Limb (tissue), 2 donors: ENCODE data around the gene ATF1.

ENCODE experiments used
- DNase-seq, 2 donors: peaks; one replicate each; pipeline ENCODE4 v3.0.0-alpha.2; 2016; ENCODE audit errors: extremely low spot score in 2 of 2

ATF1 gene

DNA sequence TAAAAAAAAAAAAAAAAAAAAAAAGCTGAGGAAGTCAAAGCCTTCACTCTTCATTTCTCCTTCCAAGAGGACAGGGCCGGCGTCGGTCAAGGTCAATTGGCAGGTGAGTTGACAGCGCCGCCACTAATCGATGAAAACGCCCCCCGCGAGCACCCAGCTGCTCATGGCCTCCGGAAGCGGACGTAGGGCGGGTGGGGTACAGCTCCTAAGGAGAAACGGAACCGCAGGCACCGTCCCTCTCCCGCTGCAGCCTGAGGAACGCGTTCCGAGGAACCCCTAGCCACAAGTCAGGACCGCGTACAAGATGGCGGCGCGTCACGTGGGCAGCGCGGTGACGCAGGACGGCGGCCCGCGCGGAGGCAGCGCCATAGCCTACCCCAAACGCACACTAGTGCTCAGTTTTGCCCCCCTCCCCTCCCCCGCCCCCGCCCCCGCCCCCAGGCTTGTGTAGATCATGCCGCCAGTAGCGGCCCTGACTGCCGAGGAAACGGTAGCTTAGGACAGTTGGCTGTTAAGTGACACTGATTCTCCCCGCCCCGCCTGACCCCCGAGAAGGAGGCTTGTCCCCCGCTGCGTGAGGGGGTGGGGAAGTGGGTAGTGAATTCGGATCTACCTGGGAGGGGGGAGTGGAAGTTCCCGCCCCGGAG, at the start of gene ATF1:
ATF1 (plus strand) TSS at position 463 of the 647 bp plus-strand sequence. CDS start 16,045 bp downstream, outside the sequence.
- DNase-seq: peak; percentile 90 to 95

DNA sequence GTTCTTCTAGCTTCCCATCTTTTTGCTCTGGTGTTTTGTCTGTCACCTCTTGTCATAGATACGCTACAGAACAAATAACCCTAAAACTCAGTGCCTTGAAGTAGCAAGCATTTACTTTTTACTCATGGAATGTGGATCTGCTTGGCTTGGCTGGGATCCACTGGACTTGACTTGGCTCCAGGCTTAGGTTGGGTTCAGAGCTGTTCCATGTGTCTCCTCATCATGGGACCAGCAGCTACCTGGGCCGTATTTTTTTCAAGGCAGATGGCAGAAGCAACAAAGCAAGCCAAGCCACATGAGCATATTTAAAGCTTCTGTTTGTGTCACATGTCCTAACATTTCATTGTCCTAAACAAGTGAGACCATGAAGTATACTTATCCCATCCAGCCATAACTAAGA, 48.7 kb upstream of the ATF1 start:
- DNase-seq: no peak

DNA sequence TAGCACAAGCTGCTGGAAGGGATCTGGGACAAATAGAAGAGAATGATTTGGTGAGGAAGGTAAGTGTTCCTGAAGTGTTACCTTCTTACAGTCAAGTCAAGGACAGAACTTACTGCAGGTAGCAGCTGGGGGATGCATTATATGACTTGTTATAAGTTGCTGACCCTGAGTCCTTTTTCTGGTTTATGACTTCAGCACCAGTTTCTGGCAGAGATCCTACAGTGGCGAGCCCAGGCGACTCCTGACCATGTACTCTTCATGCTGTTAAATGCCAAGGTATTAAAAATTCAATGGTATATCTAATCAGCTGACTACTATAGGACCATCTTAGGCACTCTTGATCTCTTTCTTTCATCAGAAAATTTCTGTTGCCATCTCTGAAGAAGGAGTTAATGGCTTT, 45.1 kb upstream of the ATF1 start:
- no peak for DNase-seq

DNA sequence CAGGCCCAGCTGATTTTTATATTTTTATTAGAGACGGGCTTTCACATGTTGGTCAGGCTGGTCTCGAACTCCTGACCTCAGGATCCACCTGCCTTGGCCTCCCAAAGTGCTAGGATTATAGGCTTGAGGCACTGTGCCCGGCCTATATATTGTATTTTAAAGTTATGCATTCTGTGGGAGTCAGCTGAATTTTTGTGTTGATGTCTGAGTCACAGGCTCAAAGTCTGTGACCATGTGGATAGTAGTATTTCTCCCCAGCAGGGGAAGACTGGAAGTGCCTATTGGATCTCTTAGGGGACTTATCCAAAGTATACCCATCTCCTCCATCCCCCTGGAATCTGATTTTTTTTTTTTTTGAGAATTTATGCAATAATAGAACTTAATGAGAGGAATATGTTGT, 43.8 kb upstream of the ATF1 start:
- no peak for DNase-seq

DNA sequence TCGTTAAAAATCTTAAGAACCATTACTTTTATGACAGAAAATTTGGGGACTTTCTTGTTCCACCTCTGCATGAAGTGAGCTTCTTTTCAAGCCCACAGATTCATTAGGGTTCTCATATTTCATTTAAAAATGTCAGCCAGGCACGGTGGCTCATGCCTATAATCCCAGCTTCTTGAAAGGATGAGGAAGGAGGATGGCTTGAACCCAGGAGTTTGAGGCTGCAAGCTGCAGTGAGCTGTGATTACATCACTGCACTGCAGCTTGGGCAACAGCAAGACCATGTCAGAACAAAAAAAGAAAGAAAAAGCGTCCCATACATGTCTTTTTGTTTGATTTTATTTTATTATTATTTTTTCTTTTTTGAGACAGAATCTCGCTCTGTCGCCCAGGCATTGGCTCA, 43.4 kb upstream of the ATF1 start:
- no peak for DNase-seq

DNA sequence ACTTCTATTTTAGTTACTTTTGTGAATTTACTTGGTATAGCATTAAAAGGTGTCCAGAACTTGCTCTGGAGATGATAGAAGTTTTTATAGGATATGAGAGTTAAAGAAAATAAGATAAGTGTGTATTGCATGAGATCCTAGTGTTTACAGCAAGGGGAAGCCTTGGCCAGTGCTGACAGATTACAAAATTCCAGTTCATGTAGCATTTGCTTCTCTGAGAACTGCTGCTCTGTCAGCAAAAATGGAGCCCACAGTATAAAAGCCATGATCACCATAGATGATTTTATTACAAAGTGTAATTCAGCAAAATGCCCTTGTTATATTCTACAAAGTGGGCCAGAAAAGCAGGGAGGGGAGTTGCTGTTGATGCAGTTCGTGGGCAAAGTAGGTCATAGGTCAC, 40.0 kb upstream of the ATF1 start:
- no peak for DNase-seq

DNA sequence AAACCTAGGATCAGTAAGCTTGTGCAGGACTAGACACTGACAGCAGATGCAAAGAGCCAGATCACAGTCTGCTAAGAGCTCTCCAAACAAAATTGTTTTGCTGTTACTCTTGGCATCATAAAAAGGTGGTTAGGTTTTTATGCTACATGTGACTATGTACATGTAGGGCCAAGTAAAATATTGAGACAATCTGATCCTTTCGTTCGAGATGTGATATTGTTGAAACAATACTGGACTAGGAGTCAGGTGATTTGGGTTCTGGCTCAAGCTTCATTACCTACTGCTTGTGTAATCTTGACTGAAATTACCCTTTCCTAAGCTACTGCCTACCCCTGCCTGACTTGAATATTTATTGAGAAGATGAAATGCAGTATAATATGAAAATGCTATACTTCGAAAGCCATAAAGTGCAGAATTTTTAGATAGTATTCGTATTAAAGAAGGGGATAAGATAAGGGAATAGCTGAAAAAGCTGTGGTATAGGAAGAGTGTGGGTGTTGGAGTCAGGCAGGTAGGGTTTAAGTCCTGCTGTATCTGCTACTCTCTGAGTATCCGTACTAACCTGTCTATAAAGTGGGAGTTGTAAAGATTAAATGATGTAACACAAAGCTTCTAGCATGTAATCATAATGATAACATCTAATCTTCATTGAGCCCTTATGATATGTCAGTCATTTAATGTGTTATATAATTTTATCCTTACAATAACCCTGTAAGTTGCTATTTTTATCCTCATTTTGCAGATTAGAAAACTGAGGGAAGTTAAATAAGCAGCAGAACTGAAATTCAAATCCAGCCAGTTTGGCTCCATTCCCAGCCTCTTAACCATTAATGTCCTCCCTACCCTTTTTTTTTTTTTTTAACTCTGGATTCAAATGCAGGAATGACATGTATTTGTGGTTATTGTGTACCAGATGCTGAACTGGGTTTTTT, 38.6 kb upstream of the ATF1 start:
- DNase-seq: no peak

DNA sequence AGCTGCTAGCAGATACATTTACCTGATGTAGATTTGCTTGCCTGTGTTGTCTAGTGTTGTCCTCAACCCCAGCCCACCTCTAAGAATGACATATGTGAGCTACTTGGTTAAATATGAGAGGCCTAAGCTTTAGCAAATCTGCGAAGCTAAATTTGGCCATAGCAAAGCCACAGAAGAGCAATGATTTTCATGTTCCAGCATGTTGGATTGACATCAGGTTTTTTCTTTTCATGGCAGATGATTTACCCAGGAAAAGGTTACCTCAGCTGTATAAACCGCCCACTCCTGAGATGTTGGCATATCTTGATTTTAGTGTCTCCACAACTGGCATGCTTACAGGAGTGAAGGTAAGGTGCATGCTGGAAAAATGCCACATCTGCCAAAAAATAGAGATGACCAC, 36.4 kb upstream of the ATF1 start:
- DNase-seq: no peak

DNA sequence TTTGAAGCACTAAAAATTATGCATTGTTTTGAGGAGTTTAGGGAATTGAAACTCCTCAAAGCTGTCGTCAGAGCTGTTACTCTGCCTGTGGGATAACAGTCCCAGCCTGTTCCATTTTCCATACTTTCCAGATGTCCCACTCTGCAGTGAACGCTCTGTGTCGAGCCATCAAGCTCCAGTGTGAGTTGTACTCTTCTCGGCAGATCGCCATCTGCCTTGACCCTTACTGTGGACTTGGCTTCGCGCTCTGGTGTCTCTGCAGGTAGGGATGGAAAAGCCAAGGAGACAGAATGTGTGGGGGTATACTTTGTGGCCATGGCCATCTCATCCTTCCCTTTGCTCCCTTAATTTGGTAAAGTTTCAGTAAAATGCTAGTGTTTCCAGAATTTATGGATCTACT, 35.5 kb upstream of the ATF1 start:
- DNase-seq: no peak

DNA sequence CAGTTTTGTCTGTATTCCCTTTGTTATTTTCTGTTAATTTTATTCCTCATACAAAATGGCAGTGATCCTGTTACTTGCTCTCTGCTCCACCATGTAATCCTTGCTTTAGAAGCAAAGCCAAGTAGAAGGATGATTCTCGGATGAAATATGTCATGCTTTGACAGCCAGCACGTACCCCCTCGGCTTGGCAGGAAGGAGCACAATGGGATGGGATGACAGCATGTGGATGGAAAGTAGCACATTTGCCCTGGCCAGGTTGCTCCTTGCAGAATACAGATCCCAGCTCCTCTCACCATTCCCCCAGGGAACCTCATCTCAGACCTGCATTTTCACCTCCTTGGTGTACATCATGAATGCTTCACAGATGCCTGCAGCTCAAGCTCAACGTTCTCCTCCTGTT, 35.1 kb upstream of the ATF1 start:
- no peak for DNase-seq

DNA sequence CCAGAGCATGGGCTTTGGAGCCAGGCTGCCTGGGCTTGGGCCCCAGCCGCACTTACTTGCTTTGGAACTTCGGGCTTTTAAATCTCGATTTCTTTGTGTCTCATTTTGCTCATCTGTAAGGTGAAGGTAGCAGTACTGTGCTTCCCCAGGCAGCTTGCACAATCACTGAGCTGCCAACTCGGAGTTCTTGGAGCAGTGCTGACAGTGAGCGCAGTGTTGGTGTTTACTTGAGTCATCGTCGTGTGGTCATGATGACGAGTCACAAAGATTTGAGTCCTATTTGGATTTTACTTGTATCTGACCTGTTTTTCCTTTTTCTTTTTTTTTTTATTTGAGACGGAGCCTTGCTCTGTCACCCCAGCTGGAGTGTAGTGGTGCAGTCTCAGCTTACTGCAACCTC, 31.3 kb upstream of the ATF1 start:
- no peak for DNase-seq

DNA sequence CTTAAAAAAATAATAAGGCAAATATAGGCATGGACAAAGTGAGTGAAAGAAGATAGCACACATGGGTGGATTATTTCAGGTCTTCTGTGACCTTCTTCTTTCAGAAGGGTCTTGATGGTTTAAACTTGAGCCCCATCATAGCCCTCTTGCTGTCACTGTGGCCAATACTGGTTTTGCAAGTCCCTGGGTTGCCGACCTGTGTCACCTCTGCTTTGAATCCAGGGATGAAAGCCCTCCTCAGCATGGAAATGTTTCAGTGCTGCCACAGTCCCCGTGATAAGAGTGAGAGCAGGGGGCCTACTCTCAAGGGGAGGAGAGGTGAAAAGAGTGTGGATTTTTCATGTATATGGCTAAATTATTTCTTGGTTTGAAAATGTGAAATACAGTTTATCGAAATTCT, 30.2 kb upstream of the ATF1 start:
- no peak for DNase-seq

DNA sequence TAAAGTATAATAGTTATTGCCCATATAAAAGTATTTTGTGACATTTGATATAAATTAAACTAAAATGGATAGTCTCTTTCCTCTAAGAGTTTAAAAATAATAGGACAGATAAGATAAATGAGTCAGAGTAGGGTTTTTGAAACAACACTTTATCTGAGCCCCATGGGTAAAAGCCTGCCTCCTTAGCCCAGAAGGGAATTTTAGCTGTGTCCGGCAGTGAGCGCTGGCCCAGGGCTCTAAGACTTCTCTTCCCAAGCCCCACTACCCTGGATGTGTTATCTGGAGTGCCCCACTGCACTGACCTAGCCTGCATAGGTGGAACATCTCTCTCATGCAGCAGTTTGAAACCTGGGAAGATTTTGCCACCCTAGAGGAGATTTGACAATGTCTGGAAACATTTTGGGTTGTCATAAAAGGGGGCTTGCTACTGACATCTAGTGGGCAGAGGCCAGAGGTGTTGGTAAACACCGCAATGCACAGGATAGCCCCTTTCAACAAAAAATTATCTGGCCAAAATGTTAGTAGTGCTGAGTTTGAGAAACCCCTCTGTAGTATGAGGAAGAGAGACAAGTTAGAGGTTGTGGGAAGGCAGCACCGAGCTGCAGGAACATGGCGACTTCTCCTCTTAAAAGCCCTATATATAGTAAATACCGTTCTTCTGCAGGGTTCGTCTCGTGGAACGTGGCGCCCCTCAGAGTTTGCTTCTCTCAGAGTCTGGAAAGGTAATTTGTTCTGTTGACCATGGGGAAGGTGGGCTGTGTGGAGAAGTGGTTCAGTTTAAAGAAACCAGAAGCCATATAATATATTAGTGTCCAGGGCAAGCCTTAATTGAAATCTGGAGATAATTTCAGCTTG, 29.3 kb upstream of the ATF1 start:
- peak; percentile 23 to 51 for DNase-seq

DNA sequence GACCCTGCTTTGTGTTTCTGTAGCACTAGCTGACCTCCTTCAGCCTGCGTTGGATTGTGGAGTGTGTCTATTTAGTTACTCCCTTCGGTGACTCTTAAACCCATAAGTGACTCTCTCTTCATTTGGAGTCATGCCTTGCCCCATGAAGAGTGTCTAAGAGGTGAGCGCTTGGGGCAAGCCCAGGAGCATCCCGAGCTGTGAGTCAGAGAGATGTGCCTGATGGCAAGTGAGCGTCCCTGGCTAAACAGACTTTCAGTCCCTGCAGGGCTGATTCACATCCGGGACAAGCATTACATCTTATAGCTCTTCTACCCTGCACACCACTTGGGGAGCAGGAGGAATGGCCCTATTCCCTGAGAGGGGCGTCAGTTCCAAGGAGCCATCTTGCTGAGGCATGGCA, 24.3 kb upstream of the ATF1 start:
- DNase-seq: no peak

DNA sequence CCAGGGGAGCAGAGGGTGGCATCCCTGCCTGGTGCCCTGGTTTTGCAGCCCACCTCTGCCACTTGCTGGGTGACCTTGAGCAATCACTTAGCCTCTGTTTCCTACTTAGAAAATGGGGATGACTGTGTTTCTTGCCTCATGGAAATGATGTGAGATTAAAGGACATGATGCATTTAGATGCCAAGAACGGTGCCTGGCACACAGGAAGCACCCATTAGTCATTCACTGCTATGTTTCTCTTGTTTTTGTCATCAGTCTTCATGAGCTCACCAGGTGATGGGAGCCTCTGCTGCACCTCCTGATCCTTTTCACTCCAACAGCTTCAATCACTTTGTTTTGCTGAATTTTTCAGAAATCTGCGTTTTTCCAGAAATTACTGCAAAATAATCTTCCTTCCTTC, 23.6 kb upstream of the ATF1 start:
- no peak for DNase-seq

DNA sequence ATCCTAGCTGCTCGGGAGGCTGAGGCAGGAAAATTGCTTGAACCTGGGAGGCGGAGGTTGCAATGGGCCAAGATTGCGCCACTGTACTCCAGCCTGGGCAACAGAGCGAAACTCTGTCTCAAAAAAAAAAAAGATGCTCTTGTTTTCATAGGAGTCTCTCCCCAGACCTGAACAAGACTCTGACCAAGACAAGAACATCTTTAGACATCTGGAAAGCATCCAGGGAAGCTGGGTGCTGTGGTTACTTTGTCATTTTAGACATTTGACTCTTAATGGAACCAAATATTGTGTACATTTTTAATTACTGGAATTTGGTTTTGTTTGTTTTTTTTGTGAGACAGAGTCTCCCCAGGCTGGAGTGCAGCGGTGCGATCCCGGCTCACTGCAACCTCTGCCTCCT, 21.1 kb upstream of the ATF1 start:
- DNase-seq: no peak

DNA sequence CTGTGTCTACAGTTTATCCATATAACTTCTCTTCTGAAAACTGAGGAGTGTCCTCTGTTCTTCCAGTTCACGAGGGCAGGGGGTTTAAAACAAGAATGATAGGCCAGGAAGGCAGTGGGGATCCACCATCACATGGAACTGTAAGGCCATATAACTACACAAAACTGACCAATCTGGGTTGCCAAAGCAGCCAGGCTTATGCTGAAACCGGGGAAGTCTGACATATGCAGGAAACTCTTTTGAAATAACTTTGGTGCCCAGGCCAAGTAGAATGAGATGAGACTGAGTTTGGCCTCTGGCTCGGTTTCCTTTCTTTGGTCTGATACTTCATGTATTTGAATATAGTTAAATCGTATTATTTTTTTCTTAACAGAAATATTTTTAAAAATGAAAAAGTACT, 18.0 kb upstream of the ATF1 start:
- DNase-seq: no peak

DNA sequence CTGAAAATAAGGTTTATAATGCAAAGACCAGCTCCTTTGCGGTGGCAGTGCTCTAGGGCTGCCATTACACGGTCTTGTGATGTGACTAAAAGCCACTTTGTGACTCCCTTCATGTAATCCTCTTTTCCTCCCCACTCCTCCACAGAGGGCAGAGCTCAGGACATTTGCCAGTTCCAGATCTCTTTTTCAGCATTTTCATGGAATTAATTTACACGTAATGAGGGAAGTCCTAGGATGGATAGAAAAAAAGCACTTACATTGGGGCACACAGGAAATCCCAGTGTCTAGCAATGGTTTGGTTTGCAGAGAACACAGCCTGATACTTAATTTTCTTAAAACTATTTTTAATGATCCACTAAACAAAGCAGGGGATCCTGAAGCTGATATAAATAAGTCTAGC, 17.5 kb upstream of the ATF1 start:
- no peak for DNase-seq

DNA sequence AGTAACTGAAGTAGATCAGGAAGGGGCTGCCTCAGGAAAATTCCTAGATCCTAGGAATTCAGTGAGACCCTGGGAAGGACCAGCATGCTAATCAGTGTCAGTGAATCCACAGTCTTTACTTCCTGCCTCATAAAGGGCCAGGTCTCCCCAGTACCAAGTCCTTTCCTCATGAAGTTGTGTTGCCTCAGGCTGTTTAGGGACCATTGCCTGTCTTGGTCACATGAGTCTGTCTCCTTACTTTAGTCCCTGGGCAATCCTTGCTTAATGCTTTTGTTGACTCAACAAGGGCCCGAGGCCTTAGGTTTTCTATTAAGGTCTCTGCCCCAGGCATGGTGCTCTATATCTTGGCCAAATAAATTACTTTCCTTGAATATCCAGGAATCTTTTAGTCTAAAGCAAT, 16.1 kb upstream of the ATF1 start:
- no peak for DNase-seq

DNA sequence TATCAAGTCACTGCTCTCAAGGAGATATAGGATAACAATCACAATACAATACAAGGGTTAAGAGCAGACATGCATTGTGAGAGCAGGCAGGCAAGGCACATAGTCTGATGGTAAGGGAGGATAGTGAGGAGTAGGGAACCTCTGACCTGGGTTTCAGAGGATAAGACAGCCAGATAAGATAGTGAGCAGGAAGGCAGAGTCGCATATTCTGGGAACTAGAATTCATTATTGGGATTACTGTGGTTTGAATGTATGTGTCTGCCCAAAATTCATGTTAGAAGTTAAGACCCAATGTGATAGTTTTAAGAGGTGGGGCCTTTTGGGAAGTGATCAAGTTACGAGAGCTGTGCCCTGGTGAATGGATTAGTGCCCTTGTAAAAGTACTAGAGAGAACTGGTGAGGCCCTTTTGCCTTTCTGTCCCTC, 14.4 kb upstream of the ATF1 start:
- no peak for DNase-seq

DNA sequence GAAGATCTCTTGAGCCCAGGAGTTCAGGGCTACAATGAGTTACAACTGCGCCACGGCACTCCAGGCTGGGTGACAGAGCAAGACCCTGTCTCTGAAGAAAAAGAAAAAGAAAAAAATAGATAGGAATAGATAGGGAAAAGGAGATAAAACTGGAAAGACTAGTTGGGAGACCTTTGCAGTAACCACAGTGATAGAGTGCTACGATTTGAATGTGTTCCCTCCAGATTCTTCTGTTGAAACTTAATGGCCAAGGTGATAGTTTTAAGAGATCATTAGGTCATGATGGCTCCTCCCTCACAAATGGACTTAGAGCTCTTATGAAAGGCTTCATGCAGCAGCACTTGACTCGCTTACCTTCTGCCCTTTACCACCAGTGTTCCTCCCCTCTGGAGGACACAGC, 13.5 kb upstream of the ATF1 start:
- DNase-seq: no peak
